Stimulated activated CD8-positive, alpha-beta memory T cell treated with anti-CD3 and anti-CD28 coated beads, Interleukin-7, amount 100 ng/mL, for 48 hours (primary cell): ENCODE measurements around the gene NCKIPSD.

Experiments used
- DNase-seq, 2 donors: peaks; one replicate each; pipeline ENCODE4 v3.0.0-alpha.2; 2020; ENCODE audit warnings: low read depth in 1 of 2; ENCODE audit errors: extremely low read depth in 1 of 2

The NCKIPSD gene

GRCh38 chr3:48679411-48680391 is 6.0 kb downstream of the NCKIPSD start:
- DNase-seq = no peak

GRCh38 chr3:48678566-48679380 is 6.9 kb downstream of the NCKIPSD start:
- no peak for DNase-seq

DNA sequence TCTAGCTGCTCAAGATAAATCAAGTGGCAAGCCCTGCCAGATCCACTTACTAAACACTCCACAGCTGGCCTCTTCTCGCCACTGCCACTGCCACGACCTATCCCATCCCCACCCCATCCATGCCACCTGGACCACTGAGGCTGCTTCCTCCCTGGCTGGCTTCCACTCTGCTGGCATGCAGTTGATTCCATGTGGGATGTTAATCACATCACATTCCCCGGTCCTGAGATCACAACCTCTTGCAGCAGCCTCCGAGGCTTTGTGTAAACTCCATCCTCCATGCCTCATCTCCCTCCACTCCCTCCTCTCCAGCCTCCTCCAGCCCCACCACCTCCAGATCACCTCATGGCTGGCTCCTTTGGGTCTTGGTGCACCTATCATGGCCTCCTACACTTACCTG is 7.7 kb downstream of the NCKIPSD start:
- DNase-seq = no peak

DNA sequence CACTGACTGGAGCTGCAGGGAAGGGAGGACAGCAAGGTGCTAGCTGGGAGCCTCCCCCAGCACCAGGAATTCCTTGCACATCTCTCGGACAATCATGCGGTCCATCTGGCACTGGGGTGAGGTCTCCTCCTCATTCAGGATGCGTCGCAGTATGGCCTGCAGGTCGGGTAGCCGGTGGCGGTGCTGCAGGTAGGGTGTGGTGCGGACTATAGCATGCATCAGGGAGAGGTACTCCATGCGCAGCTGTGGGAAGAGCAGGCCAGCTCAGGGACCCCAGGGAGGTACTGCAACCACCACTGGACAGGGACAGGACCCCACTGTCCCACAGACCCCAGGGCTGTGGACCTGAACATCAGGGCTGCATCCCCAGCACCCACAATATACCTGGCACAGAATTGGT is 11.2 kb downstream of the NCKIPSD start:
- DNase-seq = no peak

DNA sequence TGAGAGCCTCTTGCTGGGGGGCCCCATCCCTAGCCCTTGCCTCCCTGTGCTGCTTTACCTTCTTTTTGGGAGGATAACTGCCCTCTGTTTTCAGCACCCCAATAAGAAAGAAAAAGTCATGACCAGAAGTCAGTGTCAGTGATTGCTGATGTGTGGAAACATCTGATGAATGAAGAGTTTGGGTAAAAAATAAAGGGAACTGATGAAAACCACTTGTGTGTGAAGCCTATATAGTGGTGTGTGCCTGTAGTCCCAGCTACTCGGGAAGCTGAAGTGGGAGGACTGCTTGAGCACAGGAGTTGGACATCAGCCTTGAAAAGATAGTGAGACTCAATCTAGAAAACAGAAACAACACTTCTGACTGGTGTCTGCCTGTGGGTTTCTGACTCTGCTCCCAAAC is 13.2 kb downstream of the NCKIPSD start:
- DNase-seq = no peak

- DNase-seq = no peak
Measured at GRCh38 chr3:48664929-48665328, 20.8 kb downstream of the NCKIPSD start.

DNA sequence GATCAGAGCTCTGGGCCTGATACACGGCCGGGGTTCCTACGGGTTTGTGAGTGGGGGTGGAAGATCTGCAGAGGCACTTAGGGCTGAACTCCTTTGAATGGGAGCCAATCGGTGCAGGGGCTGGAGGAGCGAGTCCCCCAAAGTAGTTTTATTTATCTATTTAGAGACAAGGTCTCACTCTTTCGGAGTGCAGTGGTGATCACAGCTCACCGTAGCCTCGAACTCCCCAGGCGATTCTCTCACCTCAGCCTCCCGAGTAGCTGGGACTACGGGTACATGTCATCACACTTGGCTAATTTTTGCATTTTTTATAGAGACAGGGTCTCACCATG is 21.4 kb downstream of the NCKIPSD start:
- DNase-seq = no peak

GRCh38 chr3:48663489-48664312 is 22.0 kb downstream of the NCKIPSD start:
- peak; percentile 80 to 92 for DNase-seq

- DNase-seq = peak; percentile 39 to 64
Measured at GRCh38 chr3:48662753-48663488, 22.8 kb downstream of the NCKIPSD start, which contains the start of gene CELSR3. Gene CELSR3, minus strand, starts transcription at chr3:48662886. Its CDS starts 252 bp downstream, at chr3:48662634.

GRCh38 chr3:48662145-48662752 is 23.5 kb downstream of the NCKIPSD start:
- DNase-seq = no peak

- DNase-seq = peak; percentile 46 to 51
Measured at GRCh38 chr3:48661501-48662144, 24.1 kb downstream of the NCKIPSD start.

DNA sequence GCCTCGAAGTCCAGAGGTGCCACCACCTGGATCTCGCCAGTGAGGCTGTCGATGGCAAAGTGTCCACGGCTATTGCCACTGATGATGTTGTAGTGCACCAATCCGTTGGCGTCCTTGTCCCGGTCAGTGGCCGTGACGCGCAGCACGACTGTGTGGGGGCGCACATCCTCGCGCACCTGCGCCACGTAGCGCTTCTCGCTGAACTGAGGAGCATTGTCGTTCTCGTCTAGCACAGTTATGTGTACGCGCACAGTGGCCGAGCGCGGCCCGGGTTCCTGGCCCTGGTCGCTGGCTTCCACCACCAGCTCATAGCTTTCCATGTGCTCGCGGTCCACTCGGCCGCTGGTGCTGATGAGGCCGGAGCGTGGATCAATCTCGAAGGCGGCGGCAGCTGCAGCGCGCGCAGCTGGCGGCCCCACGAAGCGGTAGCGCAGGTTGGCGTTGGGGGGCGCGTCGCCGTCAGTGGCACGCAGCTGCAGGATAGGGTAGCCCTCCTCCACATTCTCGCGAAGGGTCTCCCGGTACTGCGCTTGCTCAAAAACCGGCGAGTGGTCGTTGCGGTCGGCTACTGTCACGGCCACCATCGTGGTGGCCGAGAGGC is 24.8 kb downstream of the NCKIPSD start:
- DNase-seq = no peak

GRCh38 chr3:48656841-48657281 is 28.9 kb downstream of the NCKIPSD start:
- DNase-seq = no peak

DNA sequence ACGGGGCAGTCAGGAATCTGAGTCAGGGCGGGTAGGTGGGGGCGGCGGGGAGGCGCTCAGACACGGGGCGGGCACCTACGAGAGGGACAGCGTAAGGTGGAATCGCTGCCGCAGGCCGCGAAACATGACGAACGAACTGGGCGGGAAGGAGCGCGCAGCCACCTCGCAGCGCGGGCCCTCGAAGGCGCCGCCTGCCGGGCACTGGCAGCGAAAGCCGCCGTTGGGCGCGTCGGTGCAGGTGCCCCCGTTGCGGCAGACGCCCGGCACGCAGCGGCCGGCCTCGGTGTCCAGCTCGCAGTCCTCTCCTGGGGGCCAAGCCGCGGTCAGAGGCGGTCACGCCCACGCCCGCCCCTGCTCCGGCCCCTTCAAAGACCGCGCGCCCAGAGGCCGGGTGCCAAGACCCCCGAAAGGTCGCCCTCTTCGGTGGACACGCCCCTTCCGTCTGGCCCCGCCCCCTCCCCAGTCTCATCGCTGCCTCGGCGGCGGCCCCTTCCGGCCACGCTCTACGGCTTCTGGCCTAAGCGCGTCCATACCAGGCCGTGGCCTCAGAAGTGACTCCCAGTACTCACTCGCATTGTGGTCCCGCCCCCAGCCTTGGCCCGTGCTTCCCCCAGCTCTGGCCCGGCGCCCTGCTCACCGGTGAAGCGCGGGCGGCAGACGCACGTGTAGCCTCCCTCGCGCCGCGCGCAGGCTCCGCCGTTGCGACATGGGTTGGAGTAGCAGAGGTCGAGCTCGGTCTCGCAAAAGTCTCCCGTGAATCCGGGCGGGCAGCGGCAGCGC is 29.5 kb downstream of the NCKIPSD start:
- peak; percentile 71 to 82 for DNase-seq

DNA sequence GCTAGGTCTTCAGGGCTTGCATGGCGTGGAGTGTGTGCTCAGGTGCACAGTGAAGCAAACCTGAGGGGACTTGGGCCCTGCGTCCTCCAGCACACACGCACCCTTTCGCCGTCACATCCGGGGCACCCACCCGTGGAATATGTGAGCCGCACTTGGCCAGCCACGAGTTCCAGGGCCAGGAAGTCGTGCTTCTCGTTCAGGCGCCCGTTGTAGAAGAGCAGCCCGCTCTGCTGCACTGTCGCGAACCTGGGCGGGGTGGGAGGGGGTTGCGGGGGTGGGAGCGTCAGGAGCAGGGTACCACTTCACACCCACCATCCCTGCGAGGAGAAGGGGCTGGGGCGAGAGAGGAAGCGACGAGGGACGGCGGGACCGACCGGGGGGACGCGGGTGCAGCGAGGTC is 30.1 kb downstream of the NCKIPSD start:
- peak; percentile 20 to 48 for DNase-seq

- DNase-seq = no peak
Measured at GRCh38 chr3:48655063-48655462, 30.7 kb downstream of the NCKIPSD start.

DNA sequence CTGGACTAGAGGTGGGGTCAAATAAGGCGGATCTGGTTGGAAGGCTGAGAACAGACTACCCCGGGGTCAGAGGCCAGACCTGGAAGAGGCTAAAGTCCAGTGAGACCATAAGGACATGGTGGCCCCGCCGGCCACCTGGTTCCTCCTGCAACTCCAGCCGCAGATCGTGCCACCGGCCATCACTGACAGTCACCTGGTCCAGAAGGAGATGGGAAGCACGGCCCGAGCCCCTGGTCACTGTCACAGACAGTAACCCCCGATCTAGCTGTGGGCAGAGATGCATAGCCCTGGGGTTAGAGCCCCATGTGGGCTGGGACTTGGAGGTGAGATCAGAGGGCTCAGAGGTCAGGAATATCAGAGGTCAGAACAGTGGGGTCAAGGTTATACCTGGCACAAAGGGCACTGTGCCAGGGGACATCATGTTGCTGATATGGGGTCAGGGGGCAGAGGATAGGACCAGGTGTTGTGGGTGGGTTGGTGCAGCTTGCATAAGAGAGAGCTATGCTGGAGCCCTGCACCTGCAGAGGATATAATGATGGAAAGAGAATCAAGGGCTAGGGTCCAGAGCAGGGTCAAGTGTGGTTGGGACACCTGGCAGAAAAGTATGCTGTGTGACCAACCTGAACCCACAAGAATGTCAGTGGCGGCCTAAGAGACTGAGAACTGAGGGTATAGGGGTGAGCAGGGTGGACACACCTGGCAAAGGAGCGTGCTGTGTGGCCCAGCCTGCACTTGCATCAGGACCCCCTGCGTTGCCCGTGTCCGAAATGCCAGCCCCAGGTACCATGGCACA is 32.6 kb downstream of the NCKIPSD start:
- DNase-seq = no peak
